Measurements from ENCODE around the gene NCF4. TPM values are rescaled to one million over a fixed set of nuclear protein-coding genes. Genes with fewer than 3 reads are reported as not detected.

The NCF4 gene
- total RNA-seq, 1 donor from 2014 or later = 15.6 TPM

DNA sequence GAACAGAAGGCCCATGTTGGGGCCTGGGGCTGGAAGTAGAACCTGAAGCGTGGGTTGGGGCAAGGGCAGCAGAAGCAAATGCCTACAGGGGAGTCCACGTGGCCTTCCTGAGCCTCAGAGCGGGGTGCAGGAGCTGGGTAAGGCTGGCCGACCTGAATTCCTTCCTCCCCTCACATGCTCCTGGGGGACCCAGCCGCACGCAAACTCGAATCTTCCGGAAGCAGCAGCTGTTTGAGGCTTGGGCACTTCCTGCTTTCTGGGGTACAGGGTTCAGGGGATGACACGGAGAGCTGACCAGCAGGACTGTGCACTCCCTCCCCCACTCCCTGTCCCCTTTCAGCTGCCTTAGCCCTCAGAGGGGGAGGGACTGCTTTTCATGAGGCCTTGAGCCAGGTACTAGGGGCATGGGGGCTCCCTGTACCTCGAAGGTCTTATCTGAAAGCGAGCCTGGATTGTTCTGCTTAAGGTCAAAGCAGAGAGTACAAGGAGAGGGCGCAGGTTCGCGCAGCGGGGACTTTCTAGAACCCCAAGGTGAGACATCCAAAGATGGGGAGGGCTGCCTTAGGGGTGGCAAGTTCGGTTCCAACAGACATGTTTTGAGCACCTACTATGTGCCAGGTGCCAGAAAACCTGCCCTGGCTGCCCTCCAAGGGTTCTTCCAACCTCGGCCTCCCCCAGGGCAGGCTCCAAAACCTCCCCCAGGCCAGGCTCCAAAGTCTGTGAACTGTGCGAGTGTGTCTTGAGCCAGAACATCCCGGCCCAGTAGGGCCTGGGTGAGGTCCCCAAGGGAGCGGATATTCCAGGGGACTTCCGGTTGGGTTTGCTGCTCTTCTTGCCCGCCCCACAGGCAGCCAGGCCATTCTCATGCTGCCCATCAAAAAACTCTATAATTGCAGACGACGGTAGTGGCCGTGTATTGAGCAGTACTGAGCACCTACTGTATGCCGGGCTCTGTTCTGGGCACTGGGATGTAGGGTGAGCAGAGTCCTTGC is 1.7 kb downstream of the NCF4 start:
- peaks cover 24% of the 10 kb centered on the region for H3K36me3 Mint-ChIP-seq (ENCODE audit: low read depth)
- peak overlapping the region; percentile 79 for H3K4me3 Mint-ChIP-seq
- DNase-seq (ENCODE audit: low spot score) = no peak
- H3K27ac Mint-ChIP-seq = peak overlapping the region; percentile 98
- intact Hi-C loops (cut with micrococcal nuclease) = no loop called here
- no peaks in the 10 kb centered on the region for H3K27me3 Mint-ChIP-seq (ENCODE audit: insufficient read depth)
- peaks cover 81% of the 10 kb centered on the region for H3K4me1 Mint-ChIP-seq (ENCODE audit: low read depth)
- no peaks in the 10 kb centered on the region for H3K9me3 Mint-ChIP-seq

- Mint-ChIP-seq H3K4me3 (no peak overlapping the region), H3K27me3 (ENCODE audit: insufficient read depth) (no peaks in the 10 kb centered on the region), H3K4me1 (ENCODE audit: low read depth) (peaks cover 74% of the 10 kb centered on the region), H3K36me3 (ENCODE audit: low read depth) (peaks cover 24% of the 10 kb centered on the region), H3K27ac (peak overlapping the region; percentile 25), H3K9me3 (no peaks in the 10 kb centered on the region)
- intact Hi-C loops (cut with micrococcal nuclease) = no loop called here
- no peak for DNase-seq (ENCODE audit: low spot score)
Observed at GRCh38 chr22:36863281-36863680, 2.5 kb downstream of the NCF4 start.

DNA sequence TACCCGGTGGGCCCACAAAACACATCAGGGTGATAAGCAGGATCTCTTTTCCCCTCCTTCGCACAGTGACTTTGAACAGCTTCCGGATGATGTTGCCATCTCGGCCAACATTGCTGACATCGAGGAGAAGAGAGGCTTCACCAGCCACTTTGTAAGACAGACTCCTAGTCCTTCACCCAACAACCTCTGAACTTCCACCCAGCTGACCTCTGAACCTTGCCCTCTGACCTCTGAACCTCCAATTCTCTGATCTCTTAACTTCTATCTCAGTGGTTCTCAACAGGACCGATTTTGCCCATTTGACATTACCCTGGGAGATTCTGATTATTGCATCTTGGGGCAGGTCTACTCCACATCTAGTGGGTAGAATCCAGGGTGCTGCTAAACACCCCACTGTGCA is 3.2 kb downstream of the NCF4 start:
- Mint-ChIP-seq H3K27me3 (ENCODE audit: insufficient read depth) (no peaks in the 10 kb centered on the region), H3K36me3 (ENCODE audit: low read depth) (peaks cover 24% of the 10 kb centered on the region), H3K4me1 (ENCODE audit: low read depth) (peaks cover 68% of the 10 kb centered on the region), H3K9me3 (no peaks in the 10 kb centered on the region), H3K4me3 (no peak overlapping the region), H3K27ac (no peak overlapping the region)
- no peak for DNase-seq (ENCODE audit: low spot score)
- intact Hi-C loops (cut with micrococcal nuclease) = no loop called here

DNA sequence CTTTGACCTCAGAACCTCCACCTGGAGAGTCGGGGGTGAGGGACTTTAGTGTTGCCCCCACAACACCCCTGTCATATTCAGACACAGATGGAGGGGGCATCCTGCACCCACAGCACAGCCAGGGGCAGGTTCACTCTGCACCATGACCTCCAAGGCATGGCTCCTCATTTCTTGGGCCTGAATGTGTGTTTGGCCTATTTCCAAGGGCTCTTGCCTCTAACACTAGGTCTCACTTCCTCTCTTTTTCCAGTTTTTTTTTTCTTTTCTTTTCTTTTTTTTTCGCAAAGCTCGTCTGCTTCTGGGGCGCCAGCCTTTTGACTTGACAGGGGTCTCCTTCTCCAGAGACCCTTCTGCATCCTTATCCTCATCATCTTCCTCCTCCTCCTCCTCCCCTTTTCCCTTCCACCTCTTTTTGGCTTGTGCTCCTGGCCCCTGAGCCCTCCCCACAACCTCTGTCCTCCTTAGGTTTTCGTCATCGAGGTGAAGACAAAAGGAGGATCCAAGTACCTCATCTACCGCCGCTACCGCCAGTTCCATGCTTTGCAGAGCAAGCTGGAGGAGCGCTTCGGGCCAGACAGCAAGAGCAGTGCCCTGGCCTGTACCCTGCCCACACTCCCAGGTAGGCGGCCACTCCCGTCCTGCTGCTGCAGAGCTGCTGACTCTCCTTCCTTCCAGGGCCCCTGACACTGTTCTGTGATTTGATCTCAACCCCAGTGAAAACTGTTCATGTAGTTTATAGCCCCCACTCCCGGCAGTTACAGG is 3.8 kb downstream of the NCF4 start:
- peaks cover 63% of the 10 kb centered on the region for H3K4me1 Mint-ChIP-seq (ENCODE audit: low read depth)
- DNase-seq (ENCODE audit: low spot score) = no peak
- intact Hi-C loops (cut with micrococcal nuclease) = no loop called here

GRCh38 chr22:36865346-36865745 is 4.5 kb downstream of the NCF4 start:
- peak overlapping the region; percentile 53 for H3K27ac Mint-ChIP-seq
- intact Hi-C loops (cut with micrococcal nuclease) = no loop called here
- no peak overlapping the region for H3K4me3 Mint-ChIP-seq
- no peaks in the 10 kb centered on the region for H3K9me3 Mint-ChIP-seq
- no peak for DNase-seq (ENCODE audit: low spot score)
- peaks cover 26% of the 10 kb centered on the region for H3K36me3 Mint-ChIP-seq (ENCODE audit: low read depth)
- H3K4me1 Mint-ChIP-seq (ENCODE audit: low read depth) = peaks cover 56% of the 10 kb centered on the region
- no peaks in the 10 kb centered on the region for H3K27me3 Mint-ChIP-seq (ENCODE audit: insufficient read depth)

More for the DNA sequence above, 3.8 kb downstream of the NCF4 start:
- H3K36me3 Mint-ChIP-seq (ENCODE audit: low read depth) = peaks cover 26% of the 10 kb centered on the region
- peak overlapping the region; percentile 53 for H3K27ac Mint-ChIP-seq
- no peaks in the 10 kb centered on the region for H3K9me3 Mint-ChIP-seq
- H3K27me3 Mint-ChIP-seq (ENCODE audit: insufficient read depth) = no peaks in the 10 kb centered on the region
- no peak overlapping the region for H3K4me3 Mint-ChIP-seq

- intact Hi-C loops (cut with micrococcal nuclease) = no loop called here
- Mint-ChIP-seq H3K27me3 (ENCODE audit: insufficient read depth) (no peaks in the 10 kb centered on the region), H3K9me3 (no peaks in the 10 kb centered on the region), H3K4me1 (ENCODE audit: low read depth) (peaks cover 43% of the 10 kb centered on the region), H3K36me3 (ENCODE audit: low read depth) (peaks cover 28% of the 10 kb centered on the region), H3K4me3 (no peak overlapping the region), H3K27ac (no peak overlapping the region)
- DNase-seq (ENCODE audit: low spot score) = no peak
Observed at GRCh38 chr22:36867695-36868094, 6.9 kb downstream of the NCF4 start.

- no peaks in the 10 kb centered on the region for H3K9me3 Mint-ChIP-seq
- H3K27me3 Mint-ChIP-seq (ENCODE audit: insufficient read depth) = no peaks in the 10 kb centered on the region
- H3K36me3 Mint-ChIP-seq (ENCODE audit: low read depth) = peaks cover 28% of the 10 kb centered on the region
- DNase-seq (ENCODE audit: low spot score) = no peak
- no peak overlapping the region for H3K27ac Mint-ChIP-seq
- H3K4me1 Mint-ChIP-seq (ENCODE audit: low read depth) = peaks cover 46% of the 10 kb centered on the region
- intact Hi-C loops (cut with micrococcal nuclease) = no loop called here
- no peak overlapping the region for H3K4me3 Mint-ChIP-seq
Observed at GRCh38 chr22:36868546-36869181, 7.9 kb downstream of the NCF4 start.

DNA sequence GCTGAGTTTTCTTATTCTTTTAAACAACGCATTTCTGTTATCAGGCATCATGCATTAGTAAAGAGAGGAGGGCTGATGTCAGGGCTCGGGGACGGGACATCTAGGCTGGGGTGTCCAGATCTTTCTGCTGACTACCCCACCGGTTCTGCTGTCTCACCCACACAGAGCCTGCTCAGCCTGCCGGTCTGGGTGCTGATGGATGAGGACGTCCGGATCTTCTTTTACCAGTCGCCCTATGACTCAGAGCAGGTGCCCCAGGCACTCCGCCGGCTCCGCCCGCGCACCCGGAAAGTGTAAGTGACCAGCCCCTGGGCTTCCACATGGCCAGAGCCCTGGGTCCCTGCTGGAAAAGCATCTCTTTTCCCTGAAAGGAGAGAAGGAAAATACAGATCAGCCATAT is 9.4 kb downstream of the NCF4 start:
- intact Hi-C loops (cut with micrococcal nuclease) = no loop called here
- H3K27me3 Mint-ChIP-seq (ENCODE audit: insufficient read depth) = no peaks in the 10 kb centered on the region
- no peak overlapping the region for H3K4me3 Mint-ChIP-seq
- DNase-seq (ENCODE audit: low spot score) = no peak
- peaks cover 43% of the 10 kb centered on the region for H3K4me1 Mint-ChIP-seq (ENCODE audit: low read depth)
- no peaks in the 10 kb centered on the region for H3K9me3 Mint-ChIP-seq
- no peak overlapping the region for H3K27ac Mint-ChIP-seq
- peaks cover 26% of the 10 kb centered on the region for H3K36me3 Mint-ChIP-seq (ENCODE audit: low read depth)

DNA sequence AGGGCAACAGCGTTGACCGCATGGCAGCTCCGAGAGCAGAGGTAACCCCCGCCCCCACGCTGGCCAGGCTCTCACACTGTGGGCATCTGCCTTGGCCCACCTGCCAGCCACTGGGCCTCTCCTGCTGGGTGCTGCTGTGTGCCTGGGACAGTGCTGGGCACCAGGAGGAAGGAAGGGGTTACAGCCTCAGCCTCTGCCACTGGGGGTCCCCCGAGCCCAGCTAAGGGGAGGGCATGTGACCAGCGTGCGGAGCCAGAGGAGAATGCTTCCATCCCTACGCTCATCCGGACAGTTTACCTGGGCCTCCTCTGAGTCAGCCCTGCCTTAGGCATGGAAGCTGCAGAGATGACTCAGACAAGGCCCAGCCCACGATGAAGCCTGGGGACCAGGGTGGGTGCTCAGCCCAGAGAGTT is 10.9 kb downstream of the NCF4 start:
- no peak overlapping the region for H3K27ac Mint-ChIP-seq
- intact Hi-C loops (cut with micrococcal nuclease) = no loop called here
- no peak overlapping the region for H3K4me3 Mint-ChIP-seq
- no peak for DNase-seq (ENCODE audit: low spot score)
- H3K4me1 Mint-ChIP-seq (ENCODE audit: low read depth) = peaks cover 28% of the 10 kb centered on the region
- no peaks in the 10 kb centered on the region for H3K27me3 Mint-ChIP-seq (ENCODE audit: insufficient read depth)
- peaks cover 22% of the 10 kb centered on the region for H3K36me3 Mint-ChIP-seq (ENCODE audit: low read depth)
- no peaks in the 10 kb centered on the region for H3K9me3 Mint-ChIP-seq

- no peak for DNase-seq (ENCODE audit: low spot score)
- Mint-ChIP-seq H3K36me3 (ENCODE audit: low read depth) (peaks cover 19% of the 10 kb centered on the region), H3K27ac (peak overlapping the region; percentile 86), H3K9me3 (no peaks in the 10 kb centered on the region), H3K4me3 (no peak overlapping the region), H3K27me3 (ENCODE audit: insufficient read depth) (no peaks in the 10 kb centered on the region), H3K4me1 (ENCODE audit: low read depth) (peaks cover 28% of the 10 kb centered on the region)
- intact Hi-C loops (cut with micrococcal nuclease) = no loop called here
Observed at GRCh38 chr22:36872084-36872483, 11.3 kb downstream of the NCF4 start.

- no peak for DNase-seq (ENCODE audit: low spot score)
- H3K27me3 Mint-ChIP-seq (ENCODE audit: insufficient read depth) = no peaks in the 10 kb centered on the region
- H3K9me3 Mint-ChIP-seq = no peaks in the 10 kb centered on the region
- intact Hi-C loops (cut with micrococcal nuclease) = loop anchor here (1.0 kb wide), 1 partner anchor 105 kb away; no protein-coding TSS in a partner anchor
- peak overlapping the region; percentile 86 for H3K27ac Mint-ChIP-seq
- peaks cover 25% of the 10 kb centered on the region for H3K36me3 Mint-ChIP-seq (ENCODE audit: low read depth)
- H3K4me1 Mint-ChIP-seq (ENCODE audit: low read depth) = peaks cover 28% of the 10 kb centered on the region
- no peak overlapping the region for H3K4me3 Mint-ChIP-seq
Observed at GRCh38 chr22:36872866-36873498, 12.2 kb downstream of the NCF4 start.

DNA sequence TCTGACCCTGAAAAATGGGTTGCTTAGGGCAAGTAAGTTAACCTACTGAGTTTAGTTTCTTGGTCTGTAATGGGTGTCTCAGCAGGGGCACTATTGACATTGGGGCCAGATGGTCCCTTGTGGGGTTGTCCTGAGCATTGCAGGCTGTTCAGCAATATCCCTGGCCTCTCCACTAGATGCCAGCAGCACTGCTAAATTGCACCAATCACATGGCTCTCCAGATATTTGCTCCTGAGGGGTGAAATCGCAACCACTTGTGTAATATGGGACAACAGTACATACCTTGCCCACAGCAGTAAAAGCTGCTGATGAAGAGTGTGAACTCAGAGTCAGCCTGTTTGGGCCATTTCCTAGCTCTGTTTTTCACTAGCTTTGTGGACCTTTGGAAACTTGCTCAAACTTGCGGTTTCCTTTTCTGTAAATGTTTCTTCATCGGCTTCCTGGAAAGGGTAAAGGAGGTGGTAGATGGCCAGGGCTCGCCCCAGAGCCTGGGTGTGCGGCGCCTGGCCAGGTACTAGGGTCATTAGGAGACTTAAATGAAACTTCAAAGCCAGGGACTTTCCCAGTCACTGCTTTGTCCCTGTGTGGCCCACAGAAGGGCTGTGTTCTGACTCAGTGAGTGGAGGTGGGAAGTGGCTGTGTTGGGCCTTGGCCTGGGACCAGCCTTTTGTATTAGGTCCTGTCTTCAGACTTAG is 13.0 kb downstream of the NCF4 start:
- Mint-ChIP-seq H3K9me3 (no peaks in the 10 kb centered on the region), H3K4me3 (peak overlapping the region; percentile 30), H3K27me3 (ENCODE audit: insufficient read depth) (no peaks in the 10 kb centered on the region), H3K27ac (peak overlapping the region; percentile 86), H3K36me3 (ENCODE audit: low read depth) (peaks cover 25% of the 10 kb centered on the region), H3K4me1 (ENCODE audit: low read depth) (peaks cover 28% of the 10 kb centered on the region)
- intact Hi-C loops (cut with micrococcal nuclease) = loop anchor here (1.0 kb wide), 4 partner anchors 12 to 105 kb away; partner anchors contain the start of gene NCF4
- DNase-seq (ENCODE audit: low spot score) = peak; percentile 52
